Measurements from ENCODE around the gene SLC25A45. TPM values are rescaled to one million over a fixed set of nuclear protein-coding genes. Genes with fewer than 3 reads are reported as not detected.
A peak's percentile ranks its signal among the peaks of the same experiment; 100 is the strongest.

The SLC25A45 gene
- total RNA-seq, 1 donor from 2014 or later, result 1.9 TPM

DNA sequence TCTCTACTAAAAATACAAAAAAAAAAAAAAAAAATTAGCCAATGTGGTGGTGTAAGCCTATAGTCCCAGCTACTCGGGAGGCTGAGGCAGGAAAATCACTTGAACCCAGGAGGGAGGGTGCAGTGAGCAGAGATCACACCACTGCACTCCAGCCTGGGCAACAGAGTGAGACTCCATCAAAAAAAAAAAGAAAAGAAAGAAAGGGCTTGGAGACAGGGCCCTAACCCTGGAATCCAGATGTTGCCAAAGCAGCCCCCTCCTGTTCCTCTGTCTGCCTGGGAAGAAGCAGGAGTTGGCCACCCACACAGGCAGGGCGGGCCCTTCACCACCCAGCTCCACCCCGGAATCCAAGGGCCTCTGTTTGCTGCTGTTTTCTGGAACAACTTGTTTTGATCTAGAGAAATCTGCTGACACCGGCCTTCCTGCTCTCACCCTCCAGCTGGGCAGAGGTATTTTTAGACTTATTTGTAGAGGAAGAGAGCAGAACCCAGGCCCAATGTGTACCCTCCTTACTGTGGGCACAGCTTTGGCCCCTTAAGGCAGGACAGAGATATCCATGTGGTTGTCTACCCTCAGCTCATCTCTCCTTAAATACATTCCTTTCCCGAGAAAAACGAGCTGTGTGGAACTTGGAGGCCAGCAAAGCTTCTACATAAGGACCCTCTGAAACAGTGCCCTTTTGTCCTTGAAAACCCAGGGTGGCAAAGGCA lies 37.5 kb upstream of the SLC25A45 start:
- Histone ChIP-seq H3K79me2 (ENCODE audit: insufficient read depth, low read length) (peaks cover 90% of the 10 kb centered on the region), H3K4me1 (ENCODE audit: insufficient read depth, low read length) (peaks cover 62% of the 10 kb centered on the region), H3K4me3 (ENCODE audit: insufficient read depth, low read depth, low read length) (no peak overlapping the region), H3K9me3 (ENCODE audit: insufficient read depth, low read depth, low read length) (no peaks in the 10 kb centered on the region), H3K4me2 (ENCODE audit: low read length) (peak overlapping the region; percentile 94), H3K36me3 (ENCODE audit: insufficient read depth, low read length) (peaks cover 3% of the 10 kb centered on the region), H4K20me1 (ENCODE audit: insufficient read depth, low read length) (peaks cover 22% of the 10 kb centered on the region), H3K27ac (ENCODE audit: low read depth, low read length) (peak overlapping the region; percentile 100), H3K9ac (ENCODE audit: low read length) (peak overlapping the region; percentile 96), H3K27me3 (ENCODE audit: insufficient read depth, low read length) (no peaks in the 10 kb centered on the region), H2AFZ (ENCODE audit: low read depth, low read length) (no peak overlapping the region)
- Mint-ChIP-seq H3K9me3 (ENCODE audit: unreplicated experiment) (peaks cover 1% of the 10 kb centered on the region), H3K4me1 (ENCODE audit: low read depth, unreplicated experiment) (peaks cover 68% of the 10 kb centered on the region), H3K27me3 (ENCODE audit: low read depth, unreplicated experiment) (no peaks in the 10 kb centered on the region), H3K36me3 (ENCODE audit: low read depth, unreplicated experiment) (peaks cover 2% of the 10 kb centered on the region), H3K4me3 (ENCODE audit: unreplicated experiment) (peak overlapping the region; percentile 78), H3K27ac (ENCODE audit: unreplicated experiment) (peak overlapping the region; percentile 100)
- TF ChIP-seq EZH2 (IDR thresholded peaks at IDR 0.05; ENCODE audit: insufficient read depth, low read length) (no peak), CTCF (IDR thresholded peaks at IDR 0.05; ENCODE audit: insufficient read depth, low read depth, low read length) (no peak)
- FAIRE-seq, result no peak
- DNase-seq (ENCODE audit: low read depth), result peak; percentile 89

DNA sequence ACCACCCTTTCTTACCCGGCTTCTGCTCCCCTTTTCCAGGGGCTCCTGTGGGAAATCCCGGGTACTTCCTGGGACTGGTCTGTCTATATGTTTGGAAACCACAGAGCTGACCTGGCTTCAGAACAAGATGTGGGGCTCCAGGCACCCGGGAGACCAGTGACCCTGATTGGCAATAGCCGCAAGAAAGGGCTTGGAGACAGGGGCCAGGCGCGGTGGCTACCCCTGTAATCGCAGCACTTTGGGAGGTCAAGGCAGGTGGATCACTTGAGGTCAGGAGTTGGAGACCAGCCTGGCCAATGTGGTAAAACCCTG lies 37.0 kb upstream of the SLC25A45 start:
- DNase-seq (ENCODE audit: low read depth) (no peak), FAIRE-seq (no peak)
- Histone ChIP-seq H3K27me3 (ENCODE audit: insufficient read depth, low read length) (no peaks in the 10 kb centered on the region), H3K79me2 (ENCODE audit: insufficient read depth, low read length) (peaks cover 85% of the 10 kb centered on the region), H3K4me3 (ENCODE audit: insufficient read depth, low read depth, low read length) (peak overlapping the region; percentile 1), H3K9me3 (ENCODE audit: insufficient read depth, low read depth, low read length) (no peaks in the 10 kb centered on the region), H3K4me2 (ENCODE audit: low read length) (peak overlapping the region; percentile 94), H4K20me1 (ENCODE audit: insufficient read depth, low read length) (peaks cover 17% of the 10 kb centered on the region), H3K4me1 (ENCODE audit: insufficient read depth, low read length) (peaks cover 62% of the 10 kb centered on the region), H3K27ac (ENCODE audit: low read depth, low read length) (peak overlapping the region; percentile 100), H3K36me3 (ENCODE audit: insufficient read depth, low read length) (peaks cover 2% of the 10 kb centered on the region), H3K9ac (ENCODE audit: low read length) (peak overlapping the region; percentile 96), H2AFZ (ENCODE audit: low read depth, low read length) (no peak overlapping the region)
- H3K9me3 Mint-ChIP-seq (ENCODE audit: unreplicated experiment), result peaks cover 1% of the 10 kb centered on the region
- peak overlapping the region; percentile 72 for H3K4me3 Mint-ChIP-seq (ENCODE audit: unreplicated experiment)
- H3K27me3 Mint-ChIP-seq (ENCODE audit: low read depth, unreplicated experiment), result no peaks in the 10 kb centered on the region
- H3K4me1 Mint-ChIP-seq (ENCODE audit: low read depth, unreplicated experiment), result peaks cover 68% of the 10 kb centered on the region
- TF ChIP-seq CTCF (IDR thresholded peaks at IDR 0.05; ENCODE audit: insufficient read depth, low read depth, low read length), result no peak
- TF ChIP-seq EZH2 (IDR thresholded peaks at IDR 0.05; ENCODE audit: insufficient read depth, low read length), result no peak
- peaks cover 2% of the 10 kb centered on the region for H3K36me3 Mint-ChIP-seq (ENCODE audit: low read depth, unreplicated experiment)
- peak overlapping the region; percentile 100 for H3K27ac Mint-ChIP-seq (ENCODE audit: unreplicated experiment)
